CD14-positive monocyte (primary cell): ENCODE results near the gene DNAH2. TPM values are rescaled to one million over a fixed set of nuclear protein-coding genes. Genes with fewer than 3 reads are reported as not detected.

Experiments used
- DNase-seq, 3 donors: peaks; one replicate each; pipeline ENCODE4 v3.0.0-alpha.2; 2011 to 2022
- H2AFZ ChIP-seq: 2 replicates; pipeline ENCODE4 v1.6.0; 2012; ENCODE audit warnings: mild to moderate bottlenecking, low read depth, low read length, inconsistent platforms; ENCODE audit not compliant: insufficient read depth, poor library complexity, severe bottlenecking
- H3K27ac ChIP-seq, 2 donors: 1 replicate in 1 of 2; 2 replicates in 1 of 2; pipeline ENCODE4 v1.5.1; 2012 to 2013; ENCODE audit warnings: low read length in 2 of 2, control low read depth in 1 of 2, inconsistent platforms in 1 of 2, low read depth in 1 of 2, mild to moderate bottlenecking in 1 of 2
- H3K27me3 ChIP-seq, 2 donors: one replicate each; pipeline versions ENCODE4 v1.6.0 to v1.6.1; 2011 to 2013; ENCODE audit warnings: low read length in 2 of 2; ENCODE audit not compliant: control insufficient read depth in 2 of 2, insufficient read depth in 2 of 2
- H3K36me3 ChIP-seq, 2 donors: replicated peaks in 1 of 2; 1 replicate in 1 of 2; 2 replicates in 1 of 2; pipeline versions ENCODE4 v1.5.1 to v1.6.1; 2012 to 2013; ENCODE audit warnings: low read length in 2 of 2, control low read depth in 1 of 2, inconsistent platforms in 1 of 2, mild to moderate bottlenecking in 1 of 2; ENCODE audit not compliant: insufficient read depth in 2 of 2, control insufficient read depth in 1 of 2
- H3K4me1 ChIP-seq, 2 donors: 1 replicate in 1 of 2; 2 replicates in 1 of 2; pipeline versions ENCODE4 v1.5.1 to v1.6.1; 2012 to 2013; ENCODE audit warnings: low read length in 2 of 2, control low read depth in 1 of 2, inconsistent platforms in 1 of 2, mild to moderate bottlenecking in 1 of 2, moderate library complexity in 1 of 2; ENCODE audit not compliant: insufficient read depth in 2 of 2, control insufficient read depth in 1 of 2
- H3K4me2 ChIP-seq: replicated peaks from 2 replicates; pipeline ENCODE3; 2012; ENCODE audit warnings: low read length, moderate library complexity, mild to moderate bottlenecking; ENCODE audit not compliant: poor library complexity, severe bottlenecking; ENCODE audit errors: extremely low read depth
- H3K4me3 ChIP-seq, 3 experiments: fragments of 200-600 bp in 1 of 3; sonication (generic) in 1 of 3; replicated peaks in 1 of 3; 1 replicate in 2 of 3; 2 replicates in 1 of 3; pipeline ENCODE4 v1.5.1; 2011 to 2013; ENCODE audit warnings: low read length in 3 of 3, mild to moderate bottlenecking in 3 of 3, control low read depth in 2 of 3, low read depth in 2 of 3, inconsistent platforms in 1 of 3, moderate library complexity in 1 of 3
- H3K79me2 ChIP-seq: 2 replicates; pipeline ENCODE4 v1.6.0; 2012; ENCODE audit warnings: mild to moderate bottlenecking, control low read depth, inconsistent platforms, low read length, moderate library complexity; ENCODE audit not compliant: insufficient read depth
- H3K9ac ChIP-seq: 2 replicates; pipeline ENCODE4 v1.6.0; 2017; ENCODE audit warnings: low read length, mild to moderate bottlenecking; ENCODE audit not compliant: insufficient read depth, poor library complexity, severe bottlenecking
- H3K9me3 ChIP-seq, 2 donors: replicated peaks in 1 of 2; 1 replicate in 1 of 2; 2 replicates in 1 of 2; pipeline versions ENCODE4 v1.5.1 to v1.6.1; 2012 to 2013; ENCODE audit warnings: low read length in 2 of 2, control low read depth in 1 of 2; ENCODE audit not compliant: control insufficient read depth in 1 of 2, insufficient read depth in 1 of 2
- H4K20me1 ChIP-seq: 2 replicates; pipeline ENCODE4 v1.6.0; 2012; ENCODE audit warnings: mild to moderate bottlenecking, low read length, control low read depth, moderate library complexity; ENCODE audit not compliant: insufficient read depth
- H3K27ac Mint-ChIP-seq, 7 donors: one replicate each; pipeline ENCODE4 v1.8.0; 2020; ENCODE audit warnings: mild to moderate bottlenecking in 7 of 7, mixed read lengths in 7 of 7, moderate library complexity in 6 of 7, inconsistent platforms in 2 of 7
- H3K27me3 Mint-ChIP-seq, 3 donors: one replicate each; pipeline ENCODE4 v1.8.0; 2021 to 2022; ENCODE audit warnings: low read depth in 3 of 3, mild to moderate bottlenecking in 3 of 3, mixed read lengths in 3 of 3, moderate library complexity in 3 of 3, inconsistent platforms in 1 of 3
- H3K36me3 Mint-ChIP-seq, 2 donors: one replicate each; pipeline ENCODE4 v1.8.0; 2020; ENCODE audit warnings: mixed read lengths in 2 of 2, inconsistent platforms in 1 of 2, mild to moderate bottlenecking in 1 of 2
- H3K4me1 Mint-ChIP-seq: one replicate; pipeline ENCODE4 v1.8.0; 2020; ENCODE audit warnings: mild to moderate bottlenecking, mixed read lengths
- H3K4me3 Mint-ChIP-seq, 2 donors: one replicate each; pipeline ENCODE4 v1.8.0; 2020; ENCODE audit warnings: mild to moderate bottlenecking in 2 of 2, mixed read lengths in 2 of 2, moderate library complexity in 1 of 2
- H3K9me3 Mint-ChIP-seq, 7 donors: one replicate each; pipeline ENCODE4 v1.8.0; 2020 to 2022; ENCODE audit warnings: mixed read lengths in 7 of 7, mild to moderate bottlenecking in 6 of 7, moderate library complexity in 6 of 7, inconsistent platforms in 2 of 7
- WGBS: methylation state at CpG from one replicate; pipeline ENCODE4 v1.1.5; 2013; ENCODE audit warnings: missing lambda C conversion rate; ENCODE audit not compliant: insufficient coverage; 5-methylcytosine and 5-hydroxymethylcytosine counted together
- intact Hi-C, 2 donors: fragments of 100-400 bp; cut with micrococcal nuclease; formaldehyde crosslinking; loops; one replicate each; pipeline versions ENCODE4 v1.15.0 to v1.15.1; 2023
- polyA plus RNA-seq, 3 donors: library from polyadenylated mRNA; depleted of rRNA in 1 of 3; unstranded in 2 of 3; stranded (reverse) in 1 of 3; fragments of 300-500 nt in 2 of 3; fragments of >200 nt in 1 of 3; fragmentation: Illumina TruSeq in 2 of 3; gene quantifications; 1 replicate in 2 of 3; 2 replicates in 1 of 3; pipeline ENCODE4 v1.2.3, GENCODE V29; 2012 to 2021
- TF ChIP-seq, protein P1 (sequence below): fragments of 200-600 bp; IDR thresholded peaks from one replicate; pipeline ENCODE4 v1.8.0; 2022; ENCODE audit warnings: antibody characterized with exemption, mild to moderate bottlenecking

Gene DNAH2
- polyA plus RNA-seq, 3 donors: 0.03 to 0.15 TPM; not detected in 1

DNA sequence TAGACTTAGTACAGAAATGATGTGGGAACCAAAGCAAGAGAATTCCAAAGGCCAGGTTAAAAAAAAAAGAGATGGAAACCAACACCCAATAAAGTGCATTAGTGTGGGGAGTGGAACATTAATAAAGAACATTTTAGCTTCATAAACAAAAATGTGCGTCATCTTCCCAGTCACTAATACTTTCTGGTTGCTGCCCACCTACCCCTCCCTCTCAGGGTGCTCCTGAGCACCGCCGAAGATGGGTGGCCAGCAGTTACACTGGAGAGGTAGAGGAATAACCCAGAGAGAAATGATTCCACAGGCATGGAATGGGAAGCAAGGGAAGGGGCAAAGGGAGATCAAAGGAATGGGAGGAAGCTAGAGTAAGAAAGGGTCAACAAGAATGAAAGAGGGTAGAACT, 165.1 kb downstream of the DNAH2 start:
- H3K79me2 ChIP-seq: peaks cover 61% of the 10 kb centered on the region
- no peak overlapping the region for H2AFZ ChIP-seq
- no peaks in the 10 kb centered on the region for H3K9me3 ChIP-seq
- peaks cover 5% of the 10 kb centered on the region for H3K4me1 Mint-ChIP-seq
- H3K4me1 ChIP-seq: peaks cover 56 to 67% of the 10 kb centered on the region in 2 donors
- TF ChIP-seq, protein P1, sequence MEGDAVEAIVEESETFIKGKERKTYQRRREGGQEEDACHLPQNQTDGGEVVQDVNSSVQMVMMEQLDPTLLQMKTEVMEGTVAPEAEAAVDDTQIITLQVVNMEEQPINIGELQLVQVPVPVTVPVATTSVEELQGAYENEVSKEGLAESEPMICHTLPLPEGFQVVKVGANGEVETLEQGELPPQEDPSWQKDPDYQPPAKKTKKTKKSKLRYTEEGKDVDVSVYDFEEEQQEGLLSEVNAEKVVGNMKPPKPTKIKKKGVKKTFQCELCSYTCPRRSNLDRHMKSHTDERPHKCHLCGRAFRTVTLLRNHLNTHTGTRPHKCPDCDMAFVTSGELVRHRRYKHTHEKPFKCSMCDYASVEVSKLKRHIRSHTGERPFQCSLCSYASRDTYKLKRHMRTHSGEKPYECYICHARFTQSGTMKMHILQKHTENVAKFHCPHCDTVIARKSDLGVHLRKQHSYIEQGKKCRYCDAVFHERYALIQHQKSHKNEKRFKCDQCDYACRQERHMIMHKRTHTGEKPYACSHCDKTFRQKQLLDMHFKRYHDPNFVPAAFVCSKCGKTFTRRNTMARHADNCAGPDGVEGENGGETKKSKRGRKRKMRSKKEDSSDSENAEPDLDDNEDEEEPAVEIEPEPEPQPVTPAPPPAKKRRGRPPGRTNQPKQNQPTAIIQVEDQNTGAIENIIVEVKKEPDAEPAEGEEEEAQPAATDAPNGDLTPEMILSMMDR: no peak
- peaks cover 0 to 2% of the 10 kb centered on the region in 2 donors for H3K36me3 Mint-ChIP-seq
- peak overlapping the region in 1 of 3 experiments; percentile 8 for H3K4me3 ChIP-seq
- H3K4me2 ChIP-seq: peak overlapping the region; percentile 46
- intact Hi-C loops: no loop called here
- WGBS: no CpG with 5 or more reads among the region's 3 CpGs
- H4K20me1 ChIP-seq: no peaks in the 10 kb centered on the region
- no peaks in the 10 kb centered on the region for H3K27me3 Mint-ChIP-seq
- H3K4me3 Mint-ChIP-seq: no peak overlapping the region
- H3K27ac ChIP-seq: no peak overlapping the region
- no peak overlapping the region for H3K27ac Mint-ChIP-seq
- H3K36me3 ChIP-seq: no peaks in the 10 kb centered on the region
- no peak for DNase-seq
- no peak overlapping the region for H3K9ac ChIP-seq
- H3K27me3 ChIP-seq: no peaks in the 10 kb centered on the region
- H3K9me3 Mint-ChIP-seq: no peaks in the 10 kb centered on the region

Other genes with a start within 250 kb of the DNAH2 start
- gene ZBTB4, start 238.1 kb upstream of the DNAH2 start, polyA plus RNA-seq: 1 to 10 TPM; 3.4 to 8.1 (median 4.4) TPM
- gene SLC35G6, start 236.3 kb upstream of the DNAH2 start, polyA plus RNA-seq: not detected
- gene POLR2A, start 233.4 kb upstream of the DNAH2 start, polyA plus RNA-seq: 10 to 100 TPM; 12.1 to 27.9 (median 25.4) TPM
- gene TNFSF12, start 168.7 kb upstream of the DNAH2 start, polyA plus RNA-seq: 10 to 100 TPM; 37.7 to 98.3 (median 50.2) TPM
- 100 to 1,000 TPM; 236 to 523 (median 491) TPM for gene TNFSF13, start 159.0 kb upstream of the DNAH2 start, polyA plus RNA-seq
- 100 to 1,000 TPM in 1 of 3 donors, 1 to 10 TPM in 2; 2.9 to 140 (median 5.6) TPM for gene SENP3, start 155.8 kb upstream of the DNAH2 start, polyA plus RNA-seq
- 100 to 1,000 TPM; 642 to 884 (median 744) TPM for gene CD68, start 138.1 kb upstream of the DNAH2 start, polyA plus RNA-seq
- gene MPDU1, start 133.9 kb upstream of the DNAH2 start, polyA plus RNA-seq: 100 to 1,000 TPM; 100 to 107 (median 103) TPM
- gene SOX15, start 127.7 kb upstream of the DNAH2 start, polyA plus RNA-seq: 1 to 10 TPM in 2 of 3 donors, under 1 TPM in 1; 0.86 to 1.2 (median 1.1) TPM
- gene FXR2, start 102.8 kb upstream of the DNAH2 start, polyA plus RNA-seq: 10 to 100 TPM in 1 of 3 donors, 1 to 10 TPM in 2; 6.2 to 23.0 (median 9.2) TPM
- gene SAT2, start 89.9 kb upstream of the DNAH2 start, polyA plus RNA-seq: 100 to 1,000 TPM in 1 of 3 donors, 10 to 100 TPM in 2; 83.4 to 155 (median 89.8) TPM
- gene SHBG, start 87.6 kb upstream of the DNAH2 start, polyA plus RNA-seq: under 1 TPM in 2 of 3 donors, not detected in 1; 0.43 TPM
- under 1 TPM in 1 of 3 donors, not detected in 2; 0.07 TPM for gene ATP1B2, start 66.8 kb upstream of the DNAH2 start, polyA plus RNA-seq
- gene TP53, start 30.3 kb upstream of the DNAH2 start, polyA plus RNA-seq: 10 to 100 TPM; 16.2 to 35.1 (median 25.8) TPM
- 1 to 10 TPM; 6.3 to 9.8 (median 9.1) TPM for gene WRAP53, start 29.3 kb upstream of the DNAH2 start, polyA plus RNA-seq
- gene EFNB3, start 12.5 kb upstream of the DNAH2 start, polyA plus RNA-seq: under 1 TPM in 1 of 3 donors, not detected in 2; 0.01 TPM
- gene KDM6B, start 116.5 kb downstream of the DNAH2 start, polyA plus RNA-seq: 10 to 100 TPM in 1 of 3 donors, under 1 TPM in 2; 0.37 to 25.5 (median 0.44) TPM
- 10 to 100 TPM in 1 of 3 donors, not detected in 2; 10.2 TPM for gene TMEM88, start 137.3 kb downstream of the DNAH2 start, polyA plus RNA-seq
- 100 to 1,000 TPM in 2 of 3 donors, 10 to 100 TPM in 1; 63.8 to 197 (median 148) TPM for gene NAA38, start 139.8 kb downstream of the DNAH2 start, polyA plus RNA-seq
- 1 to 10 TPM in 1 of 3 donors, under 1 TPM in 2; 0.50 to 4.8 (median 0.98) TPM for gene CYB5D1, start 140.3 kb downstream of the DNAH2 start, polyA plus RNA-seq
- 10 to 100 TPM in 1 of 3 donors, under 1 TPM in 2; 0.55 to 67.9 (median 0.91) TPM for gene CHD3, start 171.0 kb downstream of the DNAH2 start, polyA plus RNA-seq
- 1 to 10 TPM in 2 of 3 donors, under 1 TPM in 1; 0.59 to 6.7 (median 1.3) TPM for gene RNF227, start 198.5 kb downstream of the DNAH2 start, polyA plus RNA-seq
- 10 to 100 TPM in 1 of 3 donors, not detected in 2; 11.7 TPM for gene KCNAB3, start 212.1 kb downstream of the DNAH2 start, polyA plus RNA-seq
- 100 to 1,000 TPM; 172 to 266 (median 224) TPM for gene TRAPPC1, start 214.2 kb downstream of the DNAH2 start, polyA plus RNA-seq
- gene CNTROB, start 214.5 kb downstream of the DNAH2 start, polyA plus RNA-seq: 10 to 100 TPM in 1 of 3 donors, 1 to 10 TPM in 2; 4.7 to 22.8 (median 6.5) TPM